Panc1 (cell line): ENCODE data around the gene SLC24A4.

ENCODE experiments used
- CTCF ChIP-seq: fragments of 450-650 bp; IDR thresholded peaks from 2 replicates; pipeline ENCODE4 v1.5.1; 2017; ENCODE audit warnings: mild to moderate bottlenecking
- POLR2AphosphoS5 ChIP-seq: IDR thresholded peaks from 2 replicates; pipeline ENCODE4 v1.6.1; 2012; ENCODE audit warnings: mild to moderate bottlenecking, low read depth, low read length, moderate library complexity
- REST ChIP-seq, 2 experiments: IDR thresholded peaks; 2 replicates each; pipeline ENCODE4 v1.6.1; 2011 to 2012; ENCODE audit warnings: low read depth in 2 of 2, control low read depth in 1 of 2, low read length in 1 of 2, mild to moderate bottlenecking in 1 of 2, moderate library complexity in 1 of 2; ENCODE audit not compliant: insufficient read depth in 1 of 2
- SIN3A ChIP-seq: IDR thresholded peaks from 2 replicates; pipeline ENCODE4 v1.6.1; 2012; ENCODE audit warnings: low read depth, mild to moderate bottlenecking, low read length, moderate library complexity, borderline replicate concordance; ENCODE audit not compliant: insufficient read depth

- no peak for TF ChIP-seq CTCF
- no peak for TF ChIP-seq POLR2AphosphoS5
- no peak for TF ChIP-seq SIN3A
- no peak for TF ChIP-seq REST (IDR thresholded peaks at IDR 0.05; ENCODE audit: insufficient read depth in 1 of 2, low read depth in 2 of 2, low read length in 1 of 2)
These were observed 49.8 kb upstream of the SLC24A4 start for GRCh38 chr14:92273166-92273565.
